Measurements from ENCODE around the gene EIF4A2. TPM values are rescaled to one million over a fixed set of nuclear protein-coding genes. Genes with fewer than 3 reads are reported as not detected.
A peak's percentile ranks its signal among the peaks of the same experiment; 100 is the strongest.

Gene EIF4A2
- polyA plus RNA-seq (2013, experiment 1 of 2): 133 TPM
- polyA plus RNA-seq (2013, experiment 2 of 2): 135 TPM

GRCh38 chr3:186783058-186783730 lies at the start of gene EIF4A2:
TSS of gene EIF4A2 (plus strand) at chr3:186783577. CDS start at chr3:186783611, 34 bp downstream.
- Histone ChIP-seq H3K4me2 (ENCODE audit: low read length, poor library complexity, severe bottlenecking) (peak within 1 kb of the TSS; percentile 82), H2BK5ac (ENCODE audit: low read depth, low read length, poor library complexity, severe bottlenecking) (peak within 1 kb of the TSS; percentile 99), H3K14ac (ENCODE audit: low read length in 2 of 2) (peak within 1 kb of the TSS; percentile 67 to 100), H3K9ac (ENCODE audit: low read length) (peak within 1 kb of the TSS; percentile 99), H2AFZ (ENCODE audit: low read depth, low read length) (peak within 1 kb of the TSS; percentile 61), H3K18ac (ENCODE audit: low read depth in 1 of 2, low read length in 2 of 2) (peak within 1 kb of the TSS; percentile 97 to 98), H4K8ac (ENCODE audit: low read length) (peak within 1 kb of the TSS; percentile 91), H3K79me1 (replicated peaks; ENCODE audit: low read length, poor library complexity, severe bottlenecking) (no peaks in the 10 kb centered on the region), H3K36me3 (ENCODE audit: control insufficient read depth in 1 of 2, insufficient read depth in 2 of 2, low read depth in 1 of 2, low read length in 2 of 2) (peaks cover 10 to 42% of the 10 kb centered on the region in 2 experiments), H3K27me3 (ENCODE audit: control insufficient read depth in 1 of 2, insufficient read depth in 1 of 2, low read length in 2 of 2) (no peaks in the 10 kb centered on the region), H2BK120ac (ENCODE audit: low read depth, low read length) (peak within 1 kb of the TSS; percentile 90), H2AK5ac (ENCODE audit: low read length, severe bottlenecking) (peak within 1 kb of the TSS; percentile 76), H4K91ac (ENCODE audit: low read length) (peak within 1 kb of the TSS; percentile 87), H2BK15ac (ENCODE audit: low read depth, poor library complexity, severe bottlenecking) (peak within 1 kb of the TSS; percentile 67), H3K27ac (ENCODE audit: low read length, poor library complexity, severe bottlenecking) (peak within 1 kb of the TSS; percentile 100), H3K23ac (ENCODE audit: low read length in 2 of 2) (peak within 1 kb of the TSS; percentile 65 to 93), H3K4ac (ENCODE audit: low read depth in 1 of 2, low read length in 2 of 2) (peak within 1 kb of the TSS; percentile 92 to 99), H3K4me1 (ENCODE audit: control insufficient read depth, insufficient read depth, low read depth, low read length) (no peaks in the 10 kb centered on the region), H3K9me3 (ENCODE audit: control insufficient read depth, low read length) (no peaks in the 10 kb centered on the region), H3K4me3 (ENCODE audit: insufficient read depth in 1 of 2, low read depth in 1 of 2, low read length in 2 of 2) (peak within 1 kb of the TSS; percentile 96 to 100), H2BK12ac (ENCODE audit: low read length in 2 of 2) (peak within 1 kb of the TSS in 1 of 2 experiments; percentile 54)
- under 1% methylated on average over 60 of the region's 60 CpGs for WGBS
- peak; percentile 93 for DNase-seq

GRCh38 chr3:186742618-186743380 lies 40.6 kb upstream of the EIF4A2 start:
- Histone ChIP-seq H2BK5ac (ENCODE audit: low read depth, low read length, poor library complexity, severe bottlenecking) (no peak overlapping the region), H3K4me1 (ENCODE audit: control insufficient read depth, insufficient read depth, low read depth, low read length) (no peaks in the 10 kb centered on the region), H3K36me3 (ENCODE audit: control insufficient read depth in 1 of 2, insufficient read depth in 2 of 2, low read depth in 1 of 2, low read length in 2 of 2) (no peaks in the 10 kb centered on the region), H4K91ac (ENCODE audit: low read length) (no peak overlapping the region), H2AFZ (ENCODE audit: low read depth, low read length) (no peak overlapping the region), H3K4ac (ENCODE audit: low read depth in 1 of 2, low read length in 2 of 2) (no peak overlapping the region), H2BK15ac (ENCODE audit: low read depth, poor library complexity, severe bottlenecking) (no peak overlapping the region), H3K18ac (ENCODE audit: low read depth in 1 of 2, low read length in 2 of 2) (no peak overlapping the region), H3K9me3 (ENCODE audit: control insufficient read depth, low read length) (no peaks in the 10 kb centered on the region), H3K9ac (ENCODE audit: low read length) (no peak overlapping the region), H3K27me3 (ENCODE audit: control insufficient read depth in 1 of 2, insufficient read depth in 1 of 2, low read length in 2 of 2) (peaks cover 0 to 8% of the 10 kb centered on the region in 2 experiments), H3K14ac (ENCODE audit: low read length in 2 of 2) (no peak overlapping the region), H4K8ac (ENCODE audit: low read length) (no peak overlapping the region), H3K4me3 (ENCODE audit: insufficient read depth in 1 of 2, low read depth in 1 of 2, low read length in 2 of 2) (no peak overlapping the region), H3K27ac (ENCODE audit: low read length, poor library complexity, severe bottlenecking) (no peak overlapping the region), H2BK12ac (ENCODE audit: low read length in 2 of 2) (no peak overlapping the region), H2AK5ac (ENCODE audit: low read length, severe bottlenecking) (no peak overlapping the region), H2BK120ac (ENCODE audit: low read depth, low read length) (no peak overlapping the region), H3K79me1 (replicated peaks; ENCODE audit: low read length, poor library complexity, severe bottlenecking) (no peaks in the 10 kb centered on the region), H3K23ac (ENCODE audit: low read length in 2 of 2) (no peak overlapping the region), H3K4me2 (ENCODE audit: low read length, poor library complexity, severe bottlenecking) (no peak overlapping the region)
- peak; percentile 37 for DNase-seq
- WGBS: 74% methylated on average over 4 of the region's 7 CpGs

GRCh38 chr3:186743666-186744065 lies 39.7 kb upstream of the EIF4A2 start:
- no peaks in the 10 kb centered on the region for H3K79me1 ChIP-seq (replicated peaks; ENCODE audit: low read length, poor library complexity, severe bottlenecking)
- no peak overlapping the region for H4K91ac ChIP-seq (ENCODE audit: low read length)
- no peak overlapping the region for H3K23ac ChIP-seq (ENCODE audit: low read length in 2 of 2)
- 93% methylated on average over 3 of the region's 3 CpGs for WGBS
- no peaks in the 10 kb centered on the region for H3K36me3 ChIP-seq (ENCODE audit: control insufficient read depth in 1 of 2, insufficient read depth in 2 of 2, low read depth in 1 of 2, low read length in 2 of 2)
- no peak overlapping the region for H3K4me3 ChIP-seq (ENCODE audit: insufficient read depth in 1 of 2, low read depth in 1 of 2, low read length in 2 of 2)
- H2BK15ac ChIP-seq (ENCODE audit: low read depth, poor library complexity, severe bottlenecking): no peak overlapping the region
- H3K18ac ChIP-seq (ENCODE audit: low read depth in 1 of 2, low read length in 2 of 2): no peak overlapping the region
- H2AK5ac ChIP-seq (ENCODE audit: low read length, severe bottlenecking): no peak overlapping the region
- no peaks in the 10 kb centered on the region for H3K9me3 ChIP-seq (ENCODE audit: control insufficient read depth, low read length)
- H2AFZ ChIP-seq (ENCODE audit: low read depth, low read length): no peak overlapping the region
- H3K4me2 ChIP-seq (ENCODE audit: low read length, poor library complexity, severe bottlenecking): no peak overlapping the region
- H3K27me3 ChIP-seq (ENCODE audit: control insufficient read depth in 1 of 2, insufficient read depth in 1 of 2, low read length in 2 of 2): peaks cover 0 to 8% of the 10 kb centered on the region in 2 experiments
- no peak for DNase-seq
- H2BK5ac ChIP-seq (ENCODE audit: low read depth, low read length, poor library complexity, severe bottlenecking): no peak overlapping the region
- H3K14ac ChIP-seq (ENCODE audit: low read length in 2 of 2): no peak overlapping the region
- no peaks in the 10 kb centered on the region for H3K4me1 ChIP-seq (ENCODE audit: control insufficient read depth, insufficient read depth, low read depth, low read length)
- H3K9ac ChIP-seq (ENCODE audit: low read length): no peak overlapping the region
- no peak overlapping the region for H2BK12ac ChIP-seq (ENCODE audit: low read length in 2 of 2)
- no peak overlapping the region for H2BK120ac ChIP-seq (ENCODE audit: low read depth, low read length)
- H4K8ac ChIP-seq (ENCODE audit: low read length): no peak overlapping the region
- no peak overlapping the region for H3K27ac ChIP-seq (ENCODE audit: low read length, poor library complexity, severe bottlenecking)
- no peak overlapping the region for H3K4ac ChIP-seq (ENCODE audit: low read depth in 1 of 2, low read length in 2 of 2)

GRCh38 chr3:186746008-186746407 lies 37.4 kb upstream of the EIF4A2 start:
- Histone ChIP-seq H3K14ac (ENCODE audit: low read length in 2 of 2) (no peak overlapping the region), H2BK15ac (ENCODE audit: low read depth, poor library complexity, severe bottlenecking) (no peak overlapping the region), H3K27ac (ENCODE audit: low read length, poor library complexity, severe bottlenecking) (no peak overlapping the region), H4K8ac (ENCODE audit: low read length) (peak overlapping the region; percentile 45), H3K4ac (ENCODE audit: low read depth in 1 of 2, low read length in 2 of 2) (no peak overlapping the region), H2BK5ac (ENCODE audit: low read depth, low read length, poor library complexity, severe bottlenecking) (no peak overlapping the region), H3K23ac (ENCODE audit: low read length in 2 of 2) (no peak overlapping the region), H4K91ac (ENCODE audit: low read length) (no peak overlapping the region), H2BK120ac (ENCODE audit: low read depth, low read length) (peak overlapping the region; percentile 19), H3K4me3 (ENCODE audit: insufficient read depth in 1 of 2, low read depth in 1 of 2, low read length in 2 of 2) (no peak overlapping the region), H2BK12ac (ENCODE audit: low read length in 2 of 2) (no peak overlapping the region), H3K9ac (ENCODE audit: low read length) (peak overlapping the region; percentile 32), H3K4me1 (ENCODE audit: control insufficient read depth, insufficient read depth, low read depth, low read length) (no peaks in the 10 kb centered on the region), H3K4me2 (ENCODE audit: low read length, poor library complexity, severe bottlenecking) (no peak overlapping the region), H2AFZ (ENCODE audit: low read depth, low read length) (no peak overlapping the region), H3K79me1 (replicated peaks; ENCODE audit: low read length, poor library complexity, severe bottlenecking) (no peaks in the 10 kb centered on the region), H3K9me3 (ENCODE audit: control insufficient read depth, low read length) (no peaks in the 10 kb centered on the region), H3K27me3 (ENCODE audit: control insufficient read depth in 1 of 2, insufficient read depth in 1 of 2, low read length in 2 of 2) (peaks cover 0 to 8% of the 10 kb centered on the region in 2 experiments), H3K18ac (ENCODE audit: low read depth in 1 of 2, low read length in 2 of 2) (no peak overlapping the region), H3K36me3 (ENCODE audit: control insufficient read depth in 1 of 2, insufficient read depth in 2 of 2, low read depth in 1 of 2, low read length in 2 of 2) (no peaks in the 10 kb centered on the region), H2AK5ac (ENCODE audit: low read length, severe bottlenecking) (no peak overlapping the region)
- 16% methylated on average over 9 of the region's 10 CpGs for WGBS
- DNase-seq: peak; percentile 77

Data from mesenchymal stem cell (in vitro differentiated cells and primary cell).